Cardiac muscle cell (in vitro differentiated cells and primary cell): Measurements from ENCODE around the gene ALOX12B. TPM values are rescaled to one million over a fixed set of nuclear protein-coding genes. Genes with fewer than 3 reads are reported as not detected.

ENCODE experiments used
- DNase-seq, 2 donors: peaks; one replicate each; pipeline versions ENCODE4 v3.0.0 to v3.0.0-alpha.2; 2010 to 2017; ENCODE audit warnings: low read depth in 1 of 2, low spot score in 1 of 2
- H3K27ac ChIP-seq: fragments of 200-600 bp; sonication (generic); 2 replicates; pipeline ENCODE4 v1.5.1; 2016
- H3K27me3 ChIP-seq: fragments of 200-600 bp; sonication (generic); 2 replicates; pipeline ENCODE4 v1.6.0; 2016; ENCODE audit warnings: control low read depth
- H3K36me3 ChIP-seq: fragments of 200-600 bp; sonication (generic); 2 replicates; pipeline ENCODE4 v1.5.1; 2016; ENCODE audit warnings: control low read depth
- H3K4me1 ChIP-seq: fragments of 200-600 bp; sonication (generic); 2 replicates; pipeline ENCODE4 v1.8.1; 2017; ENCODE audit warnings: low read depth, mild to moderate bottlenecking, mixed run types
- H3K4me3 ChIP-seq: fragments of 200-600 bp; sonication (generic); 2 replicates; pipeline ENCODE4 v1.5.1; 2016; ENCODE audit warnings: mild to moderate bottlenecking
- H3K9me3 ChIP-seq: fragments of 200-600 bp; sonication (generic); 2 replicates; pipeline ENCODE4 v1.5.1; 2017; ENCODE audit warnings: low read depth, mild to moderate bottlenecking, control low read depth
- CTCF ChIP-seq: IDR thresholded peaks from 2 replicates; pipeline ENCODE4 v1.5.1; 2012; ENCODE audit warnings: low read depth, mild to moderate bottlenecking, low read length
- polyA plus RNA-seq: library from polyadenylated mRNA; unstranded; fragments of >200 nt; fragmentation: Nextera tagmentation; extraction: Ambion mirVana; gene quantifications from 2 replicates; pipeline ENCODE4 v1.2.1, GENCODE V29; 2016
- total RNA-seq: library from RNA; depleted of rRNA; stranded (reverse); fragments of >200 nt; gene quantifications from 2 replicates; pipeline ENCODE4 v1.2.3, GENCODE V29; 2016

ALOX12B gene
- total and polyA plus RNA-seq, 2 experiments from 2014 or later, result 0.42 to 2.3 TPM

GRCh38 chr17:8039611-8040168 lies 47.8 kb downstream of the ALOX12B start:
- Histone ChIP-seq H3K4me3 (no peak overlapping the region), H3K4me1 (no peaks in the 10 kb centered on the region), H3K27ac (no peak overlapping the region), H3K27me3 (no peaks in the 10 kb centered on the region), H3K9me3 (no peaks in the 10 kb centered on the region), H3K36me3 (no peaks in the 10 kb centered on the region)
- no peak for DNase-seq
- no peak for TF ChIP-seq CTCF

- no peaks in the 10 kb centered on the region for H3K4me1 ChIP-seq
- no peaks in the 10 kb centered on the region for H3K27me3 ChIP-seq
- no peak within 1 kb of the TSS for H3K27ac ChIP-seq
- H3K4me3 ChIP-seq, result no peak within 1 kb of the TSS
- H3K36me3 ChIP-seq, result no peaks in the 10 kb centered on the region
- no peak for TF ChIP-seq CTCF
- DNase-seq, result no peak
- H3K9me3 ChIP-seq, result no peaks in the 10 kb centered on the region
These were observed 48.4 kb downstream of the ALOX12B start, which contains the start of gene ALOX15B for GRCh38 chr17:8038954-8039610. ALOX15B (plus strand) TSS chr17:8039059; CDS start chr17:8039156, 97 bp downstream.

- Histone ChIP-seq H3K27me3 (no peaks in the 10 kb centered on the region), H3K36me3 (no peaks in the 10 kb centered on the region), H3K4me1 (no peaks in the 10 kb centered on the region), H3K9me3 (no peaks in the 10 kb centered on the region), H3K4me3 (no peak overlapping the region), H3K27ac (no peak overlapping the region)
- DNase-seq, result no peak
- no peak for TF ChIP-seq CTCF
These were observed 55.1 kb downstream of the ALOX12B start for GRCh38 chr17:8032442-8032841.

- DNase-seq, result no peak
- H3K4me3 ChIP-seq, result no peak overlapping the region
- no peaks in the 10 kb centered on the region for H3K27me3 ChIP-seq
- no peak for TF ChIP-seq CTCF
- no peaks in the 10 kb centered on the region for H3K36me3 ChIP-seq
- H3K27ac ChIP-seq, result no peak overlapping the region
- H3K4me1 ChIP-seq, result no peaks in the 10 kb centered on the region
- H3K9me3 ChIP-seq, result no peaks in the 10 kb centered on the region
These were observed 55.6 kb downstream of the ALOX12B start for GRCh38 chr17:8031950-8032349.

GRCh38 chr17:8031261-8031661 lies 56.3 kb downstream of the ALOX12B start:
- Histone ChIP-seq H3K27me3 (no peaks in the 10 kb centered on the region), H3K27ac (no peak overlapping the region), H3K36me3 (no peaks in the 10 kb centered on the region), H3K4me3 (no peak overlapping the region), H3K4me1 (no peaks in the 10 kb centered on the region), H3K9me3 (no peaks in the 10 kb centered on the region)
- peak in 1 of 2 donors; percentile 41 for DNase-seq
- TF ChIP-seq CTCF, result no peak
